Renal cortical epithelial cell (primary cell): Measurements from ENCODE around the gene SEMA4B. TPM values are rescaled to one million over a fixed set of nuclear protein-coding genes. Genes with fewer than 3 reads are reported as not detected.
A peak's percentile ranks its signal among the peaks of the same experiment; 100 is the strongest.

Experiments
- DNase-seq: peaks from one replicate; pipeline ENCODE4 v3.0.0-alpha.2; 2011; ENCODE audit warnings: low read depth
- total RNA-seq: library from RNA; depleted of rRNA; stranded (reverse); fragments of >200 nt; gene quantifications from 2 replicates; pipeline ENCODE4 v1.2.3, GENCODE V29; 2014

Gene SEMA4B
- total RNA-seq, 1 donor from 2014 or later = 154 TPM

GRCh38 chr15:90205050-90205848 lies 4.1 kb downstream of the SEMA4B start:
- DNase-seq = no peak

- peak; percentile 68 for DNase-seq
These were observed 4.8 kb downstream of the SEMA4B start for GRCh38 chr15:90205886-90206285.

GRCh38 chr15:90207252-90207651 lies 6.1 kb downstream of the SEMA4B start:
- no peak for DNase-seq

GRCh38 chr15:90208356-90208755 lies 7.2 kb downstream of the SEMA4B start:
- DNase-seq = no peak

- no peak for DNase-seq
These were observed 8.5 kb downstream of the SEMA4B start for GRCh38 chr15:90209591-90209990.

GRCh38 chr15:90210593-90210992 lies 9.5 kb downstream of the SEMA4B start:
- no peak for DNase-seq

- no peak for DNase-seq
These were observed 9.9 kb downstream of the SEMA4B start for GRCh38 chr15:90211009-90211408.

- DNase-seq = peak; percentile 84
These were observed 10.5 kb downstream of the SEMA4B start for GRCh38 chr15:90211440-90212143.

GRCh38 chr15:90212221-90213098 lies 11.3 kb downstream of the SEMA4B start:
- no peak for DNase-seq

GRCh38 chr15:90213122-90213817 lies 12.1 kb downstream of the SEMA4B start:
- no peak for DNase-seq

- DNase-seq = no peak
These were observed 12.7 kb downstream of the SEMA4B start for GRCh38 chr15:90213818-90214204.

GRCh38 chr15:90214553-90215196 lies 13.5 kb downstream of the SEMA4B start:
- DNase-seq = no peak

- DNase-seq = no peak
These were observed 16.7 kb downstream of the SEMA4B start for GRCh38 chr15:90217671-90218394.

GRCh38 chr15:90219421-90220141 lies 18.5 kb downstream of the SEMA4B start:
- no peak for DNase-seq

- DNase-seq = peak; percentile 62
These were observed 20.2 kb downstream of the SEMA4B start for GRCh38 chr15:90221246-90221900.

GRCh38 chr15:90222547-90222946 lies 21.4 kb downstream of the SEMA4B start:
- no peak for DNase-seq

GRCh38 chr15:90223441-90224165 lies 22.5 kb downstream of the SEMA4B start:
- DNase-seq = no peak

- DNase-seq = no peak
These were observed 23.9 kb downstream of the SEMA4B start for GRCh38 chr15:90225047-90225446.
